PC-9 (cell line): ENCODE data around the gene PRDX1. TPM values are rescaled to one million over a fixed set of nuclear protein-coding genes. Genes with fewer than 3 reads are reported as not detected.

ENCODE experiments used
- BruUV-seq: library from RNA; stranded (reverse); fragments of 400-500 nt; replicated peaks from 2 replicates; lab custom pipeline; 2021; lab: Mats Ljungman, UMichigan
- CTCF ChIA-PET: fragments of 300-600 bp; sonication (Branson Sonifier 250); formaldehyde crosslinking; loops from one replicate; lab custom pipeline; 2022; ENCODE audit warnings: antibody characterized with exemption; lab: Charles Lee
- POLR2A ChIA-PET: fragments of 300-600 bp; sonication (Branson Sonifier 250); formaldehyde crosslinking; loops from one replicate; lab custom pipeline; 2022; ENCODE audit warnings: antibody characterized with exemption; ENCODE audit not compliant: unreplicated experiment; lab: Charles Lee
- DNase-seq, 2 experiments: peaks; one replicate each; pipeline versions ENCODE4 v3.0.0 to v3.0.0-alpha.2; 2015 to 2022; ENCODE audit warnings: mixed read lengths in 1 of 2
- H2AFZ ChIP-seq: fragments of 200-600 bp; sonication (generic); 2 replicates; pipeline ENCODE4 v1.8.1; 2017; ENCODE audit warnings: antibody characterized with exemption
- H3F3A ChIP-seq: fragments of 200-600 bp; sonication (generic); 2 replicates; pipeline ENCODE4 v1.8.1; 2017; ENCODE audit warnings: antibody characterized with exemption, mild to moderate bottlenecking, low read depth; ENCODE audit not compliant: insufficient read depth
- H3K27ac ChIP-seq: fragments of 200-600 bp; sonication (generic); 2 replicates; pipeline ENCODE4 v1.6.1; 2016; ENCODE audit warnings: mixed run types
- H3K27me3 ChIP-seq: fragments of 200-600 bp; sonication (generic); 2 replicates; pipeline ENCODE4 v1.6.1; 2016; ENCODE audit warnings: low read depth, mixed run types; ENCODE audit not compliant: insufficient read depth
- H3K36me3 ChIP-seq: fragments of 200-600 bp; sonication (generic); 2 replicates; pipeline ENCODE4 v1.6.1; 2016; ENCODE audit warnings: low read depth, mixed run types
- H3K4me1 ChIP-seq: fragments of 200-600 bp; sonication (generic); replicated peaks from 2 replicates; pipeline ENCODE4 v1.6.1; 2016; ENCODE audit warnings: mixed run types; ENCODE audit not compliant: insufficient read depth
- H3K4me2 ChIP-seq: fragments of 200-600 bp; sonication (generic); 2 replicates; pipeline ENCODE4 v1.6.1; 2017; ENCODE audit warnings: mixed run types
- H3K4me3 ChIP-seq: fragments of 200-600 bp; sonication (generic); 2 replicates; pipeline ENCODE4 v1.6.1; 2016; ENCODE audit warnings: mixed run types
- H3K79me2 ChIP-seq: fragments of 200-600 bp; sonication (generic); 2 replicates; pipeline ENCODE4 v1.6.1; 2017; ENCODE audit warnings: low read depth, mixed run types
- H3K9me2 ChIP-seq: fragments of 200-600 bp; sonication (generic); 2 replicates; pipeline ENCODE4 v1.8.1; 2017; ENCODE audit warnings: mild to moderate bottlenecking; ENCODE audit not compliant: insufficient read depth
- H3K9me3 ChIP-seq: fragments of 200-600 bp; sonication (generic); 2 replicates; pipeline ENCODE4 v1.8.1; 2016; ENCODE audit warnings: low read depth; ENCODE audit not compliant: insufficient read depth
- H4K20me1 ChIP-seq: fragments of 200-600 bp; sonication (generic); 2 replicates; pipeline ENCODE4 v1.8.1; 2017; ENCODE audit not compliant: insufficient read depth
- EZH2 ChIP-seq: fragments of 200-600 bp; sonication (generic); IDR thresholded peaks from 2 replicates; pipeline ENCODE4 v1.8.0; 2017; ENCODE audit warnings: antibody characterized with exemption, low read depth
- intact Hi-C: fragments of 100-400 bp; cut with micrococcal nuclease; formaldehyde crosslinking; loops from one replicate; pipeline ENCODE4 v1.10.0; 2022; ENCODE audit not compliant: unreplicated experiment
- total RNA-seq: library from RNA; stranded (reverse); gene quantifications from 2 replicates; pipeline ENCODE4 v1.2.3, GENCODE V29; 2021
- TF ChIP-seq, protein P1 (sequence below): fragments of 200-600 bp; sonication (generic); conservative IDR thresholded peaks from 2 replicates; pipeline ENCODE4 v1.6.1; 2017; ENCODE audit warnings: mixed run types, antibody characterized with exemption, mild to moderate bottlenecking, moderate library complexity

PRDX1 gene
- total RNA-seq, 1 experiment from 2014 or later = 1,838 TPM

GRCh38 chr1:45492691-45493090 lies 29.0 kb downstream of the PRDX1 start:
- Histone ChIP-seq H2AFZ (no peak overlapping the region), H3K27ac (no peak overlapping the region), H3K4me1 (peaks cover 16% of the 10 kb centered on the region), H3K4me2 (no peak overlapping the region), H4K20me1 (no peaks in the 10 kb centered on the region), H3K4me3 (no peak overlapping the region), H3K27me3 (no peaks in the 10 kb centered on the region), H3F3A (no peaks in the 10 kb centered on the region; the same call in 1 of the 2 replicates), H3K9me2 (no peaks in the 10 kb centered on the region), H3K79me2 (no peaks in the 10 kb centered on the region), H3K36me3 (no peaks in the 10 kb centered on the region), H3K9me3 (no peaks in the 10 kb centered on the region)
- CTCF ChIA-PET = interaction anchor here (0.5 to 3.2 kb wide), 17 partner anchors 9 to 481 kb away, joined by 3 to 18 read pairs (median 4); partner anchors contain the start of genes HECTD3, HPDL, NASP and TOE1
- TF ChIP-seq EZH2 = no peak
- TF ChIP-seq, protein P1, sequence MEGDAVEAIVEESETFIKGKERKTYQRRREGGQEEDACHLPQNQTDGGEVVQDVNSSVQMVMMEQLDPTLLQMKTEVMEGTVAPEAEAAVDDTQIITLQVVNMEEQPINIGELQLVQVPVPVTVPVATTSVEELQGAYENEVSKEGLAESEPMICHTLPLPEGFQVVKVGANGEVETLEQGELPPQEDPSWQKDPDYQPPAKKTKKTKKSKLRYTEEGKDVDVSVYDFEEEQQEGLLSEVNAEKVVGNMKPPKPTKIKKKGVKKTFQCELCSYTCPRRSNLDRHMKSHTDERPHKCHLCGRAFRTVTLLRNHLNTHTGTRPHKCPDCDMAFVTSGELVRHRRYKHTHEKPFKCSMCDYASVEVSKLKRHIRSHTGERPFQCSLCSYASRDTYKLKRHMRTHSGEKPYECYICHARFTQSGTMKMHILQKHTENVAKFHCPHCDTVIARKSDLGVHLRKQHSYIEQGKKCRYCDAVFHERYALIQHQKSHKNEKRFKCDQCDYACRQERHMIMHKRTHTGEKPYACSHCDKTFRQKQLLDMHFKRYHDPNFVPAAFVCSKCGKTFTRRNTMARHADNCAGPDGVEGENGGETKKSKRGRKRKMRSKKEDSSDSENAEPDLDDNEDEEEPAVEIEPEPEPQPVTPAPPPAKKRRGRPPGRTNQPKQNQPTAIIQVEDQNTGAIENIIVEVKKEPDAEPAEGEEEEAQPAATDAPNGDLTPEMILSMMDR = no peak
- BruUV-seq = no TSS peak
- intact Hi-C loops = loop anchor here (1.0 to 10.0 kb wide), 3 partner anchors 474 to 732 kb away; no protein-coding TSS in a partner anchor
- POLR2A ChIA-PET = interaction anchor here (0.6 to 0.7 kb wide), 4 partner anchors 50 to 642 kb away, joined by 3 to 10 read pairs (median 6); no protein-coding TSS in a partner anchor
- no peak for DNase-seq

- ChIA-PET POLR2A (interaction anchor here (0.5 to 1.5 kb wide), 11 partner anchors 8 to 860 kb away, joined by 3 to 10 read pairs (median 5); partner anchors contain the start of genes CCDC163 and MMACHC), CTCF (interaction anchor here (0.6 to 2.9 kb wide), 10 partner anchors 8 to 532 kb away, joined by 3 to 18 read pairs (median 5); partner anchors contain the start of genes CCDC163 and MMACHC)
- H3K4me2 ChIP-seq = peak overlapping the region; percentile 81
- no peaks in the 10 kb centered on the region for H3K79me2 ChIP-seq
- no peak overlapping the region for H3K27ac ChIP-seq
- peak overlapping the region; percentile 64; the same call in 1 of the 2 replicates for H2AFZ ChIP-seq
- H3K4me1 ChIP-seq = peaks cover 16% of the 10 kb centered on the region
- H3K4me3 ChIP-seq = peak overlapping the region; percentile 50; the same call in 1 of the 2 replicates
- BruUV-seq = no TSS peak
- no peaks in the 10 kb centered on the region for H4K20me1 ChIP-seq
- DNase-seq = no peak
- no peaks in the 10 kb centered on the region for H3K27me3 ChIP-seq
- no peaks in the 10 kb centered on the region for H3K36me3 ChIP-seq
- H3F3A ChIP-seq = no peaks in the 10 kb centered on the region; the same call in 1 of the 2 replicates
- intact Hi-C loops = loop anchor here (1.0 to 10.0 kb wide), 6 partner anchors 81 to 761 kb away; partner anchors contain the start of gene RNU5D-1
- TF ChIP-seq, protein P1 = no peak
- no peak for TF ChIP-seq EZH2
- no peaks in the 10 kb centered on the region for H3K9me3 ChIP-seq
- H3K9me2 ChIP-seq = no peaks in the 10 kb centered on the region
Observed at GRCh38 chr1:45491487-45492260, 30.0 kb downstream of the PRDX1 start.
